GM19324 (cell line): ENCODE results near the gene ADCY4.

ENCODE experiments used
- ATAC-seq: cut with Tn5 transposase; IDR thresholded peaks from one replicate; pipeline ENCODE4 v1.9.1; 2021; ENCODE audit warnings: mild to moderate bottlenecking, moderate library complexity; ENCODE audit not compliant: unreplicated experiment, low FRiP score

ADCY4 gene

GRCh38 chr14:24279301-24280186, 55.3 kb downstream of the ADCY4 start:
- ATAC-seq = no peak

DNA sequence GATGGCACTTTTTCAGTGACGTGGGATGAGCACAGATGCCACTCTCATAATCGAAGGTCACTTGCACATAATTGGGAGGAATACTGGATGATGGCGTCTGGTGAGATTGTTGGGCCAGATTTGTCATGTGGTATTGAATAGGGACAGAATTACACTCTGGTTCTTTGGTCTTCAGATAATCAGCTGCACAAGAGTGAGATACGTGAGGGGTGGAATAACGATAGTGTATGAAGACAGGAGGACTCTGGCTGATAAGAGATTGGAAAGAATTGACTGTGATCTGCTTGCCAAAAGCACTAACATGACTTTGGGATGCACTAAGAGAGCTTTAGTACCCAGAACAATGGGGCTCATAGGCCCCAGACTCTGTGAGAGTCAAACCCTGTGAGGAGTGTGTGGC, 56.4 kb downstream of the ADCY4 start:
- ATAC-seq = no peak

GRCh38 chr14:24277606-24278321, 57.1 kb downstream of the ADCY4 start:
- ATAC-seq = no peak

DNA sequence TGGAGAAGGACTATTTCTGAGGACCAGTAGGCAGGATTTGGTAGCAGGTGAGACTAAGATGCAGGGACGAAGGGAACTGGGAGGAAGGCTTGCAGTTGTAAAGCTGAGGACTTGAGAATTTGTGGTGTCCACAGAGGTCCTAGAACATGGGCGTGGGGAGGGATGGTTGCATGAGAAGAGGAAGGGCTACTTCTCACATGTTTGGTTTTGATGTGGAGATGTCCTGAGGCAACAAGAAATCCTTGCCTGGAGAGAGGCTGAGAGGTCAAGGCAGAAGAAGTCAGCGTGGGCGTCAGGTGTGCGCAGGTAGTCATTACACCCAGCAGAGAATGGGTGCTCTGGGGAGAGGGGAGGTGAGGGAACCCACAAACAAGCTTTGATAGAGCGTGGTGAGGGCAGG, 57.8 kb downstream of the ADCY4 start:
- ATAC-seq = no peak

- ATAC-seq = no peak
These were observed 60.7 kb downstream of the ADCY4 start for GRCh38 chr14:24274101-24274543.

GRCh38 chr14:24273422-24273998, 61.4 kb downstream of the ADCY4 start:
- no peak for ATAC-seq

- no peak for ATAC-seq
These were observed 62.4 kb downstream of the ADCY4 start for GRCh38 chr14:24272467-24272866.

- ATAC-seq = no peak
These were observed 63.0 kb downstream of the ADCY4 start for GRCh38 chr14:24271834-24272263.

DNA sequence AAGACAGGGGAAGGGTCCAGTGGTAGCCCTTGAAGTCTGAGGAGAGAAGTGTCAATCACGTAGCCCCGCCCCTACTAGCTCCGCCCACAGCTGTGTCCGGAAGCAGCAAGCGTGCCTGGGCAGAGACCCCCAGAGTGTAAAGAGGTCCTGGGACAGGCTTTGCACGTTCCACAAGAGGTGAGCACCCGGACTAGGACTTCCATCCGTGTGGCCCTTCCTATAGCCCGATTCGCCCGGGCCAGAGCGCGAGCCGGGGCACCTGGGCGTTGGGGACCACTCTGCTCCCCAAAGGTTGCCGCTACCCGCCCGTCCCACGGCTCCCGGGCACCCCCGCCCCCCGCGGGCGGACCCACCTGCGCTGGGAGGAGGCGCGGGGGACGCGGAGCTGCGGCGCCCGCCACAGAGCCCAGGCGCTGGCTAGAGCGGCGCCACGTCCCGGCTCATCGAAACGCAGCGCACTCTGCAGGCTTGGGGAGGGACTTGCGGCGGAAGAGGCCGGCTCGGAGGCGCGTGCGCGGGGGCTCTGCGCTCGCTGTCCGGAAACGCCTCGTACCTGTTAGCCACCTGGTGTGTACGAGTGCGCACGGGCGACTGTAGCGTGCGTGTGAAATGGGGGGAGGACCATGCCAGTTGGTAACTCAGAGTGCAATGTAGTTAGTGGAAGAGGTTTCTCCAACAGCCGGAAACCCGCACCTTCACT, 63.6 kb downstream of the ADCY4 start, which contains the start of gene RABGGTA:
Gene RABGGTA, minus strand, starts transcription at position 464 of the 700 bp plus-strand sequence. CDS start 482 bp downstream, outside the sequence.
- peak; percentile 93 for ATAC-seq

DNA sequence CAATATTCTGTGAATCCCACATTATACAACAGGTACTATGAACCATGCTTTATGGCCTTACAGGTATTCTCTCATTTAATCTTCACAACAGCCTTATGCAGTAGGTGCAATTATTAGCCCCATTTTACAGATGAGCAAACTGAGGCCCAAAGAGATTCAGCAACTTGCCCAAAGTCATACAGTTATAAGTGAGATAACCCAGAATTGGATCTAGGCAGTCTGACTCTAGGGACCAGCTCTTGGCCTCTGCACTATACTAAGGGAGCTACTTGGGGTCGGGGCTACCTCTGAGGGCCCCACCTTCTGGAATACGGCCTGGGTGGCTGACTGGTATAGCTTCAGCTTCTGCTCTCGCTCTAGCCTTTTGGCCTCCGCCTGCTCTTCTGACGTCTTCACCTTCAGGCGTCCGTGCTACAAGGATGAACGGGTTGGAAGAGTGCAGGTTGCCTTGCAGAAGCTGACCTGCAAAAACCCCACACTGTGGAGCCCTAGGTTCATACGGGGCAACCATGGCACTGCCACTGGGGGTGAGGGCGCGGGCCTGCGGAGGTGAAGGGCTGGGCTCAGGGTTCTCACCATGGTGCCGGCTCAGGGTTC, 64.2 kb downstream of the ADCY4 start:
- ATAC-seq = no peak

DNA sequence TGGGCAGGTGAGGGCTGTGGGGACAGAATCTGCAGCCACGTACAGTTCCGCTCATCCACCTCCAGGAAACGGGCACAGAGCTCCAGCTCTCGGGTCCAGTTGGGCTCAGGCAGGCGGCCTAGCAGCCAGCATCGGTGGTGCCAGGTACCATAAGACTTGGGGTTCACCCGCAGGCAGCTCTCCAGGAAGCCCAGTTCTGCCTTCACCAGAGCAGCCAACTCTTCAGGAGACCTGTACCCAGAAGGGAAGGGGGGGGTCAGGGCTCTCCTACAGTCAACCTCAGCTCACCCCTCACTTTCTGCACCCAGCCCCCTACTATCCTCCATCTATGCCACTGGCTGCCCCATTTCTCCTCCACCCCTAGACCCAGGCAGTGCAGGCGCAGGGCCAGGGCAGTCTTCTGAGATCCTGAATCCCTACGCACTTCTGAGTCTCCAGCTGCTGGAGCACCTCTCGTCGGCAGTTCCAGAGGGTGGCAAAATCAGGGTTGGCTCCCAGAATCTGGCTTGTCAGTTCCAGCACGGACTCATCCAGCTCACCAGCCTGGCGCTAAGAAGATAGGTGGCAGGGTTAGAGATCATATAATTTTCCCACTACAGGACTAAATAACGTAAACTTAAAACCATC, 64.8 kb downstream of the ADCY4 start:
- ATAC-seq = no peak

GRCh38 chr14:24269368-24269767, 65.5 kb downstream of the ADCY4 start:
- ATAC-seq = no peak
